IMR-90 (cell line): ENCODE data around the gene RRP1. TPM values are rescaled to one million over a fixed set of nuclear protein-coding genes. Genes with fewer than 3 reads are reported as not detected.

ENCODE experiments used
- ATAC-seq: fragments of 200-7000 bp; cut with Tn5 transposase; 2 replicates; pipeline ENCODE4 v1.9.1; 2020; ENCODE audit warnings: low read depth, mild to moderate bottlenecking, moderate library complexity
- BruUV-seq: library from RNA; stranded (reverse); fragments of 400-500 nt; replicated peaks from 2 replicates; lab custom pipeline; 2021; lab: Mats Ljungman, UMichigan
- CTCF ChIA-PET: fragments of 300-600 bp; formaldehyde crosslinking; extraction: SDS; loops from one replicate; lab custom pipeline; 2021; ENCODE audit warnings: antibody characterized with exemption; lab: Yijun Ruan, JAX
- POLR2A ChIA-PET: fragments of 300-600 bp; sonication (Branson Sonifier 250); formaldehyde crosslinking; loops from one replicate; lab custom pipeline; 2022; ENCODE audit warnings: antibody characterized with exemption; ENCODE audit not compliant: unreplicated experiment; lab: Charles Lee
- DNase-seq: peaks from one replicate; pipeline ENCODE4 v3.0.0; 2013
- H2AFZ ChIP-seq: replicated peaks from 2 replicates; pipeline ENCODE3; 2013; ENCODE audit warnings: low read length, mild to moderate bottlenecking; ENCODE audit not compliant: poor library complexity
- H2AK5ac ChIP-seq: 2 replicates; pipeline ENCODE4 v1.6.1; 2013; ENCODE audit warnings: low read depth, low read length, inconsistent platforms
- H2AK9ac ChIP-seq: replicated peaks from 2 replicates; pipeline ENCODE3; 2013; ENCODE audit warnings: mild to moderate bottlenecking, low read depth, low read length, moderate library complexity; ENCODE audit not compliant: poor library complexity
- H2BK120ac ChIP-seq: 2 replicates; pipeline ENCODE4 v1.6.1; 2013; ENCODE audit warnings: low read depth, low read length, inconsistent platforms
- H2BK15ac ChIP-seq: 3 replicates; pipeline ENCODE4 v1.6.1; 2013; ENCODE audit warnings: low read depth, low read length, inconsistent platforms
- H2BK20ac ChIP-seq: 2 replicates; pipeline ENCODE4 v1.6.1; 2013; ENCODE audit warnings: low read depth, mild to moderate bottlenecking, inconsistent platforms, low read length, moderate library complexity
- H2BK5ac ChIP-seq: 2 replicates; pipeline ENCODE4 v1.6.1; 2013; ENCODE audit warnings: mild to moderate bottlenecking, low read depth, low read length, inconsistent platforms; ENCODE audit not compliant: poor library complexity, severe bottlenecking
- H3K14ac ChIP-seq: replicated peaks from 2 replicates; pipeline ENCODE4 v1.6.1; 2013; ENCODE audit warnings: low read depth, low read length, inconsistent platforms
- H3K18ac ChIP-seq: 2 replicates; pipeline ENCODE4 v1.6.1; 2013; ENCODE audit warnings: low read depth, low read length, control low read depth
- H3K23ac ChIP-seq: 2 replicates; pipeline ENCODE4 v1.6.1; 2013; ENCODE audit warnings: low read depth, low read length, inconsistent platforms
- H3K27ac ChIP-seq: 2 replicates; pipeline ENCODE4 v1.5.1; 2013; ENCODE audit warnings: mild to moderate bottlenecking, control low read depth, low read length; ENCODE audit not compliant: insufficient read depth
- H3K27me3 ChIP-seq: 2 replicates; pipeline ENCODE4 v1.6.1; 2013; ENCODE audit warnings: low read length; ENCODE audit not compliant: control insufficient read depth, insufficient read depth
- H3K36me3 ChIP-seq: 2 replicates; pipeline ENCODE4 v1.6.1; 2013; ENCODE audit warnings: low read length, mixed read lengths; ENCODE audit not compliant: control insufficient read depth, insufficient read depth
- H3K4ac ChIP-seq: 2 replicates; pipeline ENCODE4 v1.6.1; 2013; ENCODE audit warnings: low read depth, low read length, inconsistent platforms
- H3K4me1 ChIP-seq: 2 replicates; pipeline ENCODE4 v1.6.1; 2013; ENCODE audit warnings: low read length, mixed read lengths; ENCODE audit not compliant: control insufficient read depth, insufficient read depth
- H3K4me2 ChIP-seq: 2 replicates; pipeline ENCODE4 v1.6.1; 2013; ENCODE audit warnings: low read depth, mild to moderate bottlenecking, control low read depth, low read length, moderate library complexity
- H3K4me3 ChIP-seq: 2 replicates; pipeline ENCODE4 v1.5.1; 2013; ENCODE audit warnings: low read depth, mild to moderate bottlenecking, control low read depth, low read length, moderate library complexity; ENCODE audit not compliant: insufficient read depth
- H3K56ac ChIP-seq: 2 replicates; pipeline ENCODE4 v1.6.1; 2013; ENCODE audit warnings: low read length, inconsistent platforms; ENCODE audit not compliant: insufficient read depth; ENCODE audit errors: extremely low read depth
- H3K79me1 ChIP-seq, 2 experiments: 2 replicates each; pipeline ENCODE4 v1.6.1; 2013; ENCODE audit warnings: low read length in 2 of 2, inconsistent platforms in 1 of 2, low read depth in 1 of 2
- H3K9ac ChIP-seq: 2 replicates; pipeline ENCODE4 v1.6.1; 2013; ENCODE audit warnings: low read depth, low read length, control low read depth
- H3K9me1 ChIP-seq: 2 replicates; pipeline ENCODE4 v1.6.1; 2013; ENCODE audit warnings: low read length, inconsistent platforms; ENCODE audit not compliant: insufficient read depth
- H3K9me3 ChIP-seq: 2 replicates; pipeline ENCODE4 v1.6.1; 2013; ENCODE audit warnings: low read length; ENCODE audit not compliant: control insufficient read depth, insufficient read depth
- H4K20me1 ChIP-seq: 2 replicates; pipeline ENCODE4 v1.6.1; 2013; ENCODE audit warnings: low read length, inconsistent platforms; ENCODE audit not compliant: insufficient read depth
- H4K5ac ChIP-seq: 2 replicates; pipeline ENCODE4 v1.6.1; 2013; ENCODE audit warnings: mild to moderate bottlenecking, low read depth, low read length, control low read depth
- H4K8ac ChIP-seq, 2 experiments: 2 replicates each; pipeline ENCODE4 v1.6.1; 2013; ENCODE audit warnings: low read depth in 2 of 2, low read length in 2 of 2, control low read depth in 1 of 2, inconsistent platforms in 1 of 2
- H4K91ac ChIP-seq: 2 replicates; pipeline ENCODE4 v1.6.1; 2013; ENCODE audit warnings: low read depth, low read length, inconsistent platforms; ENCODE audit not compliant: insufficient read depth
- BHLHE40 ChIP-seq: fragments of 150-350 bp; IDR thresholded peaks from 2 replicates; pipeline ENCODE4 v1.6.1; 2016; ENCODE audit warnings: mild to moderate bottlenecking, low read depth, low read length
- CEBPB ChIP-seq: IDR thresholded peaks from 2 replicates; pipeline ENCODE4 v1.6.1; 2012; ENCODE audit warnings: low read depth, low read length, improper control_type of control experiment
- CHD1 ChIP-seq: IDR thresholded peaks from 2 replicates; pipeline ENCODE4 v1.6.1; 2012; ENCODE audit warnings: low read depth, low read length, improper control_type of control experiment
- CTCF ChIP-seq: conservative IDR thresholded peaks from 2 replicates; pipeline ENCODE4 v1.5.1; 2012; ENCODE audit warnings: mild to moderate bottlenecking, low read depth, low read length, improper control_type of control experiment
- ELK1 ChIP-seq: fragments of 150-350 bp; IDR thresholded peaks from 2 replicates; pipeline ENCODE4 v1.6.1; 2016; ENCODE audit warnings: low read depth, mild to moderate bottlenecking, low read length, moderate library complexity, borderline replicate concordance
- FOS ChIP-seq: fragments of 150-350 bp; IDR thresholded peaks from 2 replicates; pipeline ENCODE4 v1.6.1; 2016; ENCODE audit warnings: low read depth, low read length
- MAFK ChIP-seq: IDR thresholded peaks from 2 replicates; pipeline ENCODE4 v1.6.1; 2012; ENCODE audit warnings: low read depth, low read length, improper control_type of control experiment
- MAZ ChIP-seq: IDR thresholded peaks from 2 replicates; pipeline ENCODE4 v1.6.1; 2012; ENCODE audit warnings: low read depth, mild to moderate bottlenecking, low read length, improper control_type of control experiment, moderate library complexity, borderline replicate concordance
- MXI1 ChIP-seq: IDR thresholded peaks from 2 replicates; pipeline ENCODE4 v1.6.1; 2012; ENCODE audit warnings: low read depth, mild to moderate bottlenecking, low read length, moderate library complexity, borderline replicate concordance
- NFE2L2 ChIP-seq: fragments of 150-350 bp; IDR thresholded peaks from 2 replicates; pipeline ENCODE4 v1.6.1; 2016; ENCODE audit warnings: low read depth, mild to moderate bottlenecking, low read length
- POLR2A ChIP-seq: IDR thresholded peaks from 2 replicates; pipeline ENCODE4 v1.6.1; 2012; ENCODE audit warnings: mild to moderate bottlenecking, low read depth, low read length
- RAD21 ChIP-seq: IDR thresholded peaks from 2 replicates; pipeline ENCODE4 v1.6.1; 2012; ENCODE audit warnings: low read length, improper control_type of control experiment
- RCOR1 ChIP-seq: IDR thresholded peaks from 2 replicates; pipeline ENCODE4 v1.6.1; 2012; ENCODE audit warnings: mild to moderate bottlenecking, low read length, improper control_type of control experiment; ENCODE audit not compliant: insufficient replicate concordance
- RFX5 ChIP-seq: IDR thresholded peaks from 2 replicates; pipeline ENCODE4 v1.8.0; 2012; ENCODE audit warnings: low read depth, mild to moderate bottlenecking, low read length, moderate library complexity
- SMC3 ChIP-seq: fragments of 150-350 bp; IDR thresholded peaks from 2 replicates; pipeline ENCODE4 v1.6.1; 2016; ENCODE audit warnings: low read depth, mild to moderate bottlenecking, antibody characterized with exemption, low read length, moderate library complexity
- USF2 ChIP-seq: fragments of 150-350 bp; IDR thresholded peaks from 2 replicates; pipeline ENCODE4 v1.6.1; 2017; ENCODE audit warnings: mild to moderate bottlenecking, antibody characterized with exemption, low read length, low read depth
- WGBS, 2 experiments: methylation state at CpG; one replicate each; pipeline versions ENCODE4 v1.1.5 to v1.1.7; 2013; ENCODE audit warnings: missing lambda C conversion rate in 2 of 2; ENCODE audit not compliant: insufficient read length in 1 of 2; ENCODE audit errors: extremely low coverage in 2 of 2; 5-methylcytosine and 5-hydroxymethylcytosine counted together
- dilution Hi-C: fragments of 300-500 bp; cut with HindIII; formaldehyde crosslinking; loops from one replicate; pipeline ENCODE4 v1.14.3; 2018; ENCODE audit warnings: low sequenced_read_pairs; ENCODE audit not compliant: unreplicated experiment
- in situ Hi-C: fragments of 300-500 bp; cut with MboI; formaldehyde crosslinking; loops from 3 replicates; pipeline ENCODE4 v1.14.3; 2019; ENCODE audit warnings: low sequenced_read_pairs, inconsistent platforms, mixed read lengths
- intact Hi-C: fragments of 100-400 bp; cut with micrococcal nuclease; formaldehyde crosslinking; loops from 2 replicates; pipeline ENCODE4 v1.10.0; 2022
- polyA plus RNA-seq, 3 experiments: library from polyadenylated mRNA; depleted of rRNA; stranded (reverse); fragments of >200 nt; gene quantifications; 2 replicates each; pipeline ENCODE4 v1.2.3, GENCODE V29; 2012; ENCODE audit warnings: low replicate concordance in 1 of 3
- total RNA-seq: library from RNA; depleted of rRNA; stranded (reverse); fragments of >200 nt; gene quantifications from 2 replicates; pipeline ENCODE4 v1.2.3, GENCODE V29; 2012

RRP1 gene
- total and polyA plus RNA-seq, 2 of the 4 experiments (the other 2 are of a cell fraction) = 20.2 to 23.3 TPM

GRCh38 chr21:43802713-43803313, 13.4 kb downstream of the RRP1 start:
- H2BK20ac ChIP-seq = no peak overlapping the region
- ChIA-PET CTCF (no interaction called here), POLR2A (no interaction called here)
- no peak for ATAC-seq
- no peak overlapping the region for H3K4me2 ChIP-seq
- no peak overlapping the region for H3K4ac ChIP-seq
- H4K5ac ChIP-seq = no peak overlapping the region
- WGBS, 2 experiments = 94% methylated on average over 3 of the region's 14 CpGs; no CpG with 5 or more reads in 1 of the 2 experiments
- intact Hi-C loops (no loop called here), in situ Hi-C loops (no loop called here), dilution Hi-C loops (no loop called here)
- no peak overlapping the region for H3K56ac ChIP-seq
- no peak overlapping the region for H3K14ac ChIP-seq
- no peak overlapping the region for H2BK15ac ChIP-seq
- no peak overlapping the region for H2BK5ac ChIP-seq
- TF ChIP-seq SMC3 (no peak), POLR2A (no peak), FOS (no peak), MXI1 (no peak), USF2 (no peak), RFX5 (no peak), MAFK (no peak), RAD21 (no peak), ELK1 (no peak), BHLHE40 (no peak), CEBPB (no peak), NFE2L2 (no peak), CTCF (no peak), MAZ (no peak), RCOR1 (no peak), CHD1 (no peak)
- H3K27ac ChIP-seq = no peak overlapping the region
- H3K18ac ChIP-seq = no peak overlapping the region
- H4K91ac ChIP-seq = no peak overlapping the region
- no peak overlapping the region for H3K4me3 ChIP-seq
- no peaks in the 10 kb centered on the region for H3K27me3 ChIP-seq
- peaks cover 60% of the 10 kb centered on the region for H3K36me3 ChIP-seq
- no peak overlapping the region for H2AK5ac ChIP-seq
- H3K9me3 ChIP-seq = no peaks in the 10 kb centered on the region
- no peaks in the 10 kb centered on the region for H3K79me1 ChIP-seq
- H4K8ac ChIP-seq = no peak overlapping the region
- H2AFZ ChIP-seq = no peak overlapping the region
- no peak overlapping the region for H3K9ac ChIP-seq
- H2AK9ac ChIP-seq = peak overlapping the region; percentile 19
- no peaks in the 10 kb centered on the region for H3K9me1 ChIP-seq
- H4K20me1 ChIP-seq = no peaks in the 10 kb centered on the region; the same call in 1 of the 2 replicates
- DNase-seq = no peak
- H3K23ac ChIP-seq = no peak overlapping the region
- H2BK120ac ChIP-seq = no peak overlapping the region
- H3K4me1 ChIP-seq = no peaks in the 10 kb centered on the region
- BruUV-seq = no TSS peak
